GM12878 (cell line): Measurements from ENCODE around the gene TARDBP. TPM values are rescaled to one million over a fixed set of nuclear protein-coding genes. Genes with fewer than 3 reads are reported as not detected.

Source experiments
- BCLAF1 ChIP-seq: fragments of 450-650 bp; IDR thresholded peaks from 2 replicates; pipeline ENCODE4 v1.6.1; 2017; ENCODE audit warnings: antibody characterized with exemption, mild to moderate bottlenecking, moderate library complexity
- CHD1 ChIP-seq: IDR thresholded peaks from 2 replicates; pipeline ENCODE4 v1.6.1; 2012; ENCODE audit warnings: low read depth, low read length, improper control_type of control experiment
- CHD2 ChIP-seq: IDR thresholded peaks from 2 replicates; pipeline ENCODE4 v1.6.1; 2011; ENCODE audit warnings: low read depth, low read length, improper control_type of control experiment, borderline replicate concordance
- E2F8 ChIP-seq: fragments of 450-650 bp; IDR thresholded peaks from 2 replicates; pipeline ENCODE4 v1.6.1; 2018; ENCODE audit warnings: mild to moderate bottlenecking, low read depth, moderate library complexity; ENCODE audit not compliant: partially characterized antibody
- MEF2B ChIP-seq: fragments of 450-650 bp; IDR thresholded peaks from 2 replicates; pipeline ENCODE4 v1.6.1; 2018; ENCODE audit warnings: mild to moderate bottlenecking, moderate library complexity; ENCODE audit not compliant: partially characterized antibody, poor library complexity, severe bottlenecking
- MTA2 ChIP-seq: fragments of 450-650 bp; IDR thresholded peaks from 2 replicates; pipeline ENCODE4 v1.6.1; 2016; ENCODE audit warnings: low read depth, mild to moderate bottlenecking, moderate library complexity
- MXI1 ChIP-seq: fragments of 150-350 bp; IDR thresholded peaks from 2 replicates; pipeline ENCODE4 v1.6.1; 2011; ENCODE audit warnings: low read depth, mild to moderate bottlenecking, inconsistent platforms, low read length, improper control_type of control experiment
- NFXL1 ChIP-seq: fragments of 450-650 bp; IDR thresholded peaks from 2 replicates; pipeline ENCODE4 v1.6.1; 2017; ENCODE audit warnings: antibody characterized with exemption, mild to moderate bottlenecking, borderline replicate concordance
- NFYB ChIP-seq: IDR thresholded peaks from 2 replicates; pipeline ENCODE4 v1.6.1; 2011; ENCODE audit warnings: low read depth, mild to moderate bottlenecking, low read length, improper control_type of control experiment, moderate library complexity; ENCODE audit not compliant: insufficient read depth
- NR2C1 ChIP-seq: fragments of 450-650 bp; IDR thresholded peaks from 2 replicates; pipeline ENCODE4 v1.6.1; 2017; ENCODE audit warnings: antibody characterized with exemption, mild to moderate bottlenecking, moderate library complexity
- PKNOX1 ChIP-seq: fragments of 450-650 bp; IDR thresholded peaks from 2 replicates; pipeline ENCODE4 v1.6.1; 2016; ENCODE audit warnings: mild to moderate bottlenecking
- POLR2A ChIP-seq: IDR thresholded peaks from 2 replicates; pipeline ENCODE4 v1.6.1; 2011; ENCODE audit warnings: low read depth, mild to moderate bottlenecking, low read length
- RAD21 ChIP-seq: IDR thresholded peaks from 2 replicates; pipeline ENCODE4 v1.6.1; 2011; ENCODE audit warnings: mild to moderate bottlenecking, low read depth, low read length, moderate library complexity; ENCODE audit not compliant: insufficient read depth
- SMAD5 ChIP-seq: IDR thresholded peaks from 2 replicates; pipeline ENCODE4 v1.6.1; 2016; ENCODE audit warnings: antibody characterized with exemption, low read depth
- SP1 ChIP-seq: IDR thresholded peaks from one replicate; pipeline ENCODE4 v1.6.1; 2011; ENCODE audit warnings: low read depth, low read length
- TCF3 ChIP-seq: IDR thresholded peaks from 2 replicates; pipeline ENCODE4 v1.6.1; 2012; ENCODE audit warnings: low read depth, mild to moderate bottlenecking, low read length, borderline replicate concordance; ENCODE audit not compliant: insufficient read depth
- YY1 ChIP-seq: IDR thresholded peaks from 2 replicates; pipeline ENCODE4 v1.6.1; 2011; ENCODE audit warnings: low read depth, mild to moderate bottlenecking, low read length
- ZSCAN29 ChIP-seq: fragments of 450-650 bp; IDR thresholded peaks from 2 replicates; pipeline ENCODE4 v1.6.1; 2017; ENCODE audit warnings: mild to moderate bottlenecking, moderate library complexity
- ZZZ3 ChIP-seq: IDR thresholded peaks from 2 replicates; pipeline ENCODE4 v1.6.1; 2011; ENCODE audit warnings: low read depth; ENCODE audit not compliant: control insufficient read depth, insufficient read length
- polyA plus RNA-seq, 11 experiments: library from polyadenylated mRNA; depleted of rRNA in 4 of 11; unstranded in 6 of 11; stranded (reverse) in 5 of 11; fragments of >200 nt; fragmentation: Nextera tagmentation in 4 of 11; fragmentation: Illumina TruSeq in 1 of 11; extraction: Ambion mirVana in 4 of 11; extraction: Trizol in 1 of 11; gene quantifications; 1 replicate in 1 of 11; 2 replicates in 10 of 11; pipeline versions ENCODE4 v1.2.1 to v1.2.3, GENCODE V29; 2011 to 2016; ENCODE audit warnings: inconsistent platforms in 2 of 11, missing spikeins in 2 of 11, low read depth in 1 of 11
- total RNA-seq, 4 experiments: library from RNA; depleted of rRNA in 3 of 4; stranded (reverse); fragments of >200 nt in 3 of 4; fragmentation: Illumina TruSeq in 1 of 4; extraction: Trizol in 1 of 4; gene quantifications; 2 replicates each; pipeline versions ENCODE4 v1.2.1 to v1.2.3, GENCODE V29; 2013 to 2021
- TF ChIP-seq, protein P1 (sequence below): fragments of 150-350 bp; IDR thresholded peaks from 2 replicates; pipeline ENCODE4 v1.6.1; 2016; ENCODE audit warnings: low read depth, low read length

TARDBP gene
- total and polyA plus RNA-seq, 10 of the 15 experiments (the other 5 are each of a cell fraction or from before 2014, with no cell fraction given) = 55.6 to 318 (median 192) TPM

DNA sequence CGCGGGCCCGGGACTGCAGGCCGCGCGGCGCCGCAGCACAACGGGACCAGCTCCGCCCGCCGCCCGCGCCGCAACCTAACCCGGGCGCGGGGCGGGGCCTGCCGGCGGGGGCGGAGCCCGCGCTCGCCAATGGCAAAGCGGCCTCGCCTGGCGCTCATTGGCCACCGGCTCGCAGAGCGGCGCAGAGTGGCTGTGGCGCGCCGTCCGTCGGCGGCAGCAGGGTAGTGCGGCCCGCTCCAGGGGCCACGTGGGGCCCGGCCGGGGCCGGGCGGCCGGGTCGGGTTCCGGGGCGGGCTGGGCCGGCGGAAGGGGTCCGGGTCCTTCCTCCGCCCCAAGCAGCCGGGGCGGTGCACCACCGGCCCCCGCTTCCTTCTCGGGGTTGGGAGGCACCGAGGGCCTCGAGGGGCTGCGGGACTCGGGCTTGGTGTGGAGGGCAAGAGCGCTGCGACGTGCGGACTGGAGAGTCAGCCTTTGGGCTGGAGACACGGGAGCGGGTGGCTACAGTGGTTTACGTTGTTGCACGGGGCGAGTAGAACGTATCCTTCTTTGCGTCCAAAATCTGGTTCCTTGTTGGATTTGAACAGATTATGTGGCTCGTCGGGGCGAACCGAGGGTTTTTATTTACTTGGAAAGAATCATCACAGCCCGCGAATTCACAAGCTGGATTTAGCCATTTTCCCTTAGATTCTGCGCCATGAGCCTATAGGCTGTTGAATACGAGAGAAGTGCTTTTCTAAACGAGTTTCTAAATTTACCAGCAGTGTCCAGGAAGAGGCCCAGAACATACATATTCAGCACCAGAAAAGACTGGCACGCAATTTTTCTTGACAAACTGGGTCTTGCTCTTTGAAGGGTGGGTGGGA is 47.7 kb downstream of the TARDBP start, which contains the start of gene SRM (continued):
- TF ChIP-seq, protein P1, sequence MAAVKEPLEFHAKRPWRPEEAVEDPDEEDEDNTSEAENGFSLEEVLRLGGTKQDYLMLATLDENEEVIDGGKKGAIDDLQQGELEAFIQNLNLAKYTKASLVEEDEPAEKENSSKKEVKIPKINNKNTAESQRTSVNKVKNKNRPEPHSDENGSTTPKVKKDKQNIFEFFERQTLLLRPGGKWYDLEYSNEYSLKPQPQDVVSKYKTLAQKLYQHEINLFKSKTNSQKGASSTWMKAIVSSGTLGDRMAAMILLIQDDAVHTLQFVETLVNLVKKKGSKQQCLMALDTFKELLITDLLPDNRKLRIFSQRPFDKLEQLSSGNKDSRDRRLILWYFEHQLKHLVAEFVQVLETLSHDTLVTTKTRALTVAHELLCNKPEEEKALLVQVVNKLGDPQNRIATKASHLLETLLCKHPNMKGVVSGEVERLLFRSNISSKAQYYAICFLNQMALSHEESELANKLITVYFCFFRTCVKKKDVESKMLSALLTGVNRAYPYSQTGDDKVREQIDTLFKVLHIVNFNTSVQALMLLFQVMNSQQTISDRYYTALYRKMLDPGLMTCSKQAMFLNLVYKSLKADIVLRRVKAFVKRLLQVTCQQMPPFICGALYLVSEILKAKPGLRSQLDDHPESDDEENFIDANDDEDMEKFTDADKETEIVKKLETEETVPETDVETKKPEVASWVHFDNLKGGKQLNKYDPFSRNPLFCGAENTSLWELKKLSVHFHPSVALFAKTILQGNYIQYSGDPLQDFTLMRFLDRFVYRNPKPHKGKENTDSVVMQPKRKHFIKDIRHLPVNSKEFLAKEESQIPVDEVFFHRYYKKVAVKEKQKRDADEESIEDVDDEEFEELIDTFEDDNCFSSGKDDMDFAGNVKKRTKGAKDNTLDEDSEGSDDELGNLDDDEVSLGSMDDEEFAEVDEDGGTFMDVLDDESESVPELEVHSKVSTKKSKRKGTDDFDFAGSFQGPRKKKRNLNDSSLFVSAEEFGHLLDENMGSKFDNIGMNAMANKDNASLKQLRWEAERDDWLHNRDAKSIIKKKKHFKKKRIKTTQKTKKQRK = no peak
- no peak for TF ChIP-seq TCF3
- TF ChIP-seq ZSCAN29 = no peak
- TF ChIP-seq NR2C1 = peak; percentile 66
- peak; percentile 23 for TF ChIP-seq YY1
- TF ChIP-seq CHD1 = no peak
- no peak for TF ChIP-seq E2F8
- no peak for TF ChIP-seq SMAD5
- TF ChIP-seq PKNOX1 = no peak
- TF ChIP-seq RAD21 = no peak
- peak; percentile 92 for TF ChIP-seq NFYB
- no peak for TF ChIP-seq ZZZ3
- TF ChIP-seq SP1 = peak; percentile 94
- TF ChIP-seq BCLAF1 = no peak
- TF ChIP-seq MXI1 = peak; percentile 99
- TF ChIP-seq NFXL1 = no peak
- TF ChIP-seq POLR2A = peak; percentile 82
- TF ChIP-seq CHD2 = 0 out of 2 replicates have a peak, but pooled peaks have one; percentile 36
- TF ChIP-seq MEF2B = peak; percentile 9
- TF ChIP-seq MTA2 = no peak
